CD4-positive, alpha-beta T cell treated with Interleukin-21 for 1 hour (primary cell): ENCODE measurements around the gene SH3D19.
"Not testable (repeated sequence)": the region's sequence is repeated elsewhere in the genome, so short reads cannot be mapped to it uniquely, and the experiment has no call there.

Source experiments
- DNase-seq: peaks from one replicate; pipeline ENCODE4 v3.0.0-alpha.2; 2020

The SH3D19 gene

DNA sequence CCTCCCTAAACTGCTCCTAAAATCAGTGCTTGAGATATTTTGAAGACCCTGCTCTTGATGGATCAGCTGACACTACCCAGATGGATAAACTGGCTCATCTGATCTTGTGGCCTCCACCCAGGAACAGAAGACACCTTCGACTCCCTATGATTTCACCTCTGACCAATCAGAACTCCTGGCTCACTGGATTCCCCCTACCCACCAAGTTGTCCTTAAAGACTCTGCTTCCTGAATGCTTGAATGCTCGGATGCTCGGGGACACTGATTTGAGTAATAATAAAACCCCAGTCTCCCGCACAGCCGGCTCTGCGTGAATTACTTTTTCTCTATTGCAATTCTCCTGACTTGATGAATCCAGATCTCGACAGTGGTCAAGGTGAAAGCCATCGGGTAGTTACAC, 237.9 kb downstream of the SH3D19 start:
- DNase-seq: no peak

DNA sequence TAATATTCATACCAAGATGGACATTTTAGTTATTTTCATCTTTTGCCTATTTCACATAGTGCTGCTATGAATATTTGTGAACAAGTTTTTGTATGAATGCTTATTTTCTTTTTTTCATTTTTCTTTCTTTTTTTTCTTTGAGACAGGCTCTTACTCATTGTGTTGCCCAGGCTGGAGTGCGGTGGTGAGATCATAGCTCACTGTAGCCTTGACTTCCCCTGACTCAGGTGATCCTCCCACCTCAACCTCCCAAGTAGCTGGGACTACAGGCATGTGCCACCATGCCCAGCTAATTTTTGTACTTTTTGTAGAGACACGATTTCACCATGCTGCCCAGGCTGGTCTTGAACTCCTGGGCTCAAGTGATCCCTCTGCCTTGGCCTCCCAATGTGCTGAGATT, 247.4 kb downstream of the SH3D19 start:
- DNase-seq: not testable (repeated sequence)

DNA sequence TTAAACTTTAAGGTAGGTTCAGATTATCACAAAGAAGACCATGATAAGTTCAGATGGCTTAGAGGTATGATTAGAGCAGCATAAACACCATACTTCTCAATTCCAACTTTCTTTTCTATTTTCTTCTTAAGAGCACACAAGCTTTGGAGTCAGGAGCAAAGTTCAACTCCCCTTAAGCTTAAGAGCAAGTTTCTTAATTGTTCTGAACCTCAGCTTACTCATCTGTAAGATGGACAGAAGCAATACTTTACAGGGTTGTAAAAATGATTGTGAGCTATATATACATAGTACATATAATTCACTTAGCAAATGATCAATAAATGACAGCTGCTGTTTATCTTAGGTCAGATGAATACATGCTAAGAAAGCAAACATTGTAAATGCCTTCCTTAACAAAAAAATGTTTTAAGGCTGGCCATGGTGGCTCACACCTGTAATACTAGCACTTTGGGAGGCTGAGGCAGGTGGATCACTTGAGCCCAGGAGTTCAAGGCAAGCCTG, 250.9 kb downstream of the SH3D19 start:
- no peak for DNase-seq
